ENCODE results near the gene CAMK2B. TPM values are rescaled to one million over a fixed set of nuclear protein-coding genes. Genes with fewer than 3 reads are reported as not detected.

CAMK2B gene
- total RNA-seq, 1 donor from 2014 or later, result 0.29 TPM

DNA sequence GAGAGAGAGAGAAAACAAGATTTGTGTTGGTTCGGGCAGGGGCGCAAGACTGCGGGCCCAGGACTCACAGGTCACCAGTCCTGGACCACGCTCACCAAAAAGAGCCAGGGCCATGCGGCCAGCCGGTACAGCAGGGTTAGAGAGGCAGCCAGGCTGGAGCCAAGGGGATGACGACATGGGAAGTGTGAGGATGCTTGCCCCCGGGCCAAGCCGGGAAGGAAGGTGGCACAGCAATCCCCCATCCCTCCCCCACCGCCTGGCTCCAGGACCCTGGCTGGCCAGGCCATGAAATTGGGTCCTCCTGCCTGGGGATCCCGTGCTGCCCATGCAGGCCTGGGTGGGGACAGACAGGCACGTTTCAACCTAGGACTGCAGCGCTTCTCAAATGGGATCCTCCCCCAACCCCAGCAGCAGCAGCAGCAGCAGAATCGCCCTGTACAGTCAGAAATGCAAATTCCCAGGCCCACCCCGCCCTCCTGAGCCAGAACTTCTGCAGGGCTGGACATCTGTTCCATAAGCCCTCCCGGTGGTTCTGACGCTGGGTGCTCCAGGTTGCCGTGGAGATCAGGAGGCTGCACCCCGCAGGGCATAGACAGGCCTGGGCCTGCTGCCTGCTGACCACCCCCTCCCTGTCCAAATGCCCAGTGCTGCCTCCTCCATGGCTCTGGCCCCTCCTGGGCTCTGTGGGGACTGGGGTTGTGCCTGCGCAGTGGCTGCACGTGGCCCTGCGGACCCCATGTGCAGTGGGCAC, 89.6 kb downstream of the CAMK2B start:
- DNase-seq (ENCODE audit: extremely low read depth, low read depth, low spot score), result no peak

DNA sequence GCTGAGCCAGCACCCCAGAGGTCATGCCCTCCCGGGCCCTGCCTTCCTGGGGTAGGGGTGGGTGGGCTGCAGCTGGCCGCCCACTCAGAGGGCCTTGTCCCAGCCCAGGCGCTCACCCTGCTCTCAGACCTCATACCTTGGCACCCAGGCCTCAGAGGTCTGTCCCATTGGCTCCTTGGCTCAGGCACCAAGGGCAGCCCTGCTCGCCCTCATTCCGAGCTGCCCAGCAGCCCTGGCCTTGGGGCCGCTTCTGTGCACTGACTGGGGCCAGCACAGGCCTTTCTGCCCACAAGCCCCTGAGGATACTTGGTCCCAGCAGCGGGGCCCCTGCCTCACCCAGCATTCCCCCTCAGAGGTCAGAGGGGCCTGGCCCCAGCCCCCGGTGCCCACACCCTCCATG, 90.3 kb downstream of the CAMK2B start:
- no peak for DNase-seq (ENCODE audit: extremely low read depth, low read depth, low spot score)

GRCh38 chr7:44232901-44233715, 92.3 kb downstream of the CAMK2B start:
- DNase-seq (ENCODE audit: extremely low read depth, low read depth, low spot score), result no peak

DNA sequence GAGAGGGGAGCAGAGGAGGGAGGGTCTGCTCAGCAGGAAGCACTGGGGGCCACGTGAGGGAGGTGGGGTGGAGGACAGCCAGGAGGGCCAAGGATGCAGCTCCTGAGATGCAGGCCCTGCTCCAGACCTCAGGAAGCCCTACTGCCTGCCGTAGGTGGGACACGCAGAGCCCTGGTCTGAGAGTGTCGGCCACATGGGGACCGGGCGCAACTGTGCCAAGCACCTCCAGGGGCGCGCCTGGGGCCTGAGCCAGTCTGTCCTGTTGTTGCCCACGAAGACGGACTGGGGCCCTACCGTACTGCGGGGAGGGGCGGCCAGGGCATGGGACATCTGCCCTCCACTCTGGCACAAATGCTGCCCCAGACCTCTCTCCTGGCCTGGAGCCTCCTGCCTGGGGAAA, 93.0 kb downstream of the CAMK2B start:
- no peak for DNase-seq (ENCODE audit: extremely low read depth, low read depth, low spot score)

DNA sequence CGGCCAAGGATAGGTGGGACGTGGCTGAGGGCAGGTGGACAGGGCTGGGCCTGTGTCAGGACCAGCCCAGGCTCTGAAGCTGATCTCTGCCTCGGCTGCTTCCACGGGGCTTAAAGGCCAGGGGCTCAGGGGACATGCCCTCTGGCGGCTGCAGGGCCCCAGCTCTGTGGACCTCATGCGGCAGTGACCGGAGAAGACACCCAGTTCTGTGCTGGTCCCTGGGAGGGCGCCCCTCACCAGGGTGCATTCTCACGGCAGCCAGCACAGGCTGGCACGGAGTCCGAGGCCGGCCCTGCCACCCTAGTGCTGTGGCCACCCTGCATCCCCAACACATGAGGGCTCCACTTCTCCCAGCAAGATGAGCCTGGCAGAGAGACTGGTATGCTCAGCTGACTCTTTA, 94.3 kb downstream of the CAMK2B start:
- DNase-seq (ENCODE audit: extremely low read depth, low read depth, low spot score), result no peak

DNA sequence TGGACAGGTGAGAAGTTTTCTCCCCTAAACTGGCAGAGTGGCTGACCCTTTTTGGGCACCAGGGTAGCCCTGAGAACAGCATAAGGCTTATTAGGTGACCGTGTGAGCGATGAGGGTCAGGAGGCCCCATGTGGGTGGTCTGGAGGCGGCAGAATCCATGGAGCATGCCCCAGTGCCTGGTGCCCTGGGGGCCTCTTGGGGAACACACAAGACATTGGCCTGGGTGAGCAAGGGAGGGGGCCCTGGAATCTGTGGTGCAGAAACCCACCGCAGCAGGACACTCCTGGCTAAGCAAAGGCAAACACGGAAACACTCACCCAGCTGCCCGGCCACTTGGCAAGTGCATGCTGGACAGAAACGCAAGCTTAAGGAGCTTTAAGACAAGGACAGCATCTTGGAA, 95.1 kb downstream of the CAMK2B start:
- DNase-seq (ENCODE audit: extremely low read depth, low read depth, low spot score), result no peak

DNA sequence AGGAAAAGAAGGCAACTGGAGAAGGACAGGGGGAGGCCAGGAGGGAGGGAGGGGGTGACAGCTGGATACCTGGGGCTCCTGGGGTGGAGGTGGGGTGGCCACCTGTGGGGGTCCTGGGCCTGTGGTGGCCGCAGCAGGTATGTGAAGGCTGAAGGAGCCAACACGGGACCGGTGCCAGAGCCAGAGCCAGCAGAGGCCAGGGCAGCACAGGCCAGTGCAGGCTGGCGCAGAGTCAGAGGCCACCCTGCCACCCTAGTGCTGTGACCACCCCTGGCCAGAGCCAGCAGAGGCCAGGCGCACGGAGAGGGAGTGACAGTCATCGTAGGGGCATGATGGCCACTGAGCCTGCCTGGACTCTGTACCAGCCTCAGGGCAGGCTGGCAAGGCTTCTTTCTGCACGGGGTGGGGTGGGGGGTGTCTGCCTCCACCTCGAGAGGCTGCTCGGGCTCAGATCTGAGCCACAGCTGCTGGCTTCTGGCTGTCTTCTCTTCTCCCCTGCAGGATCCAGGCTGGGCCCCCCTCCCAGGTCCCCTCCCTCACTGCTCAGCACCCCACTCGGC, 95.8 kb downstream of the CAMK2B start:
- no peak for DNase-seq (ENCODE audit: extremely low read depth, low read depth, low spot score)

- DNase-seq (ENCODE audit: extremely low read depth, low read depth, low spot score), result no peak
Measured at GRCh38 chr7:44228571-44229350, 96.6 kb downstream of the CAMK2B start.

DNA sequence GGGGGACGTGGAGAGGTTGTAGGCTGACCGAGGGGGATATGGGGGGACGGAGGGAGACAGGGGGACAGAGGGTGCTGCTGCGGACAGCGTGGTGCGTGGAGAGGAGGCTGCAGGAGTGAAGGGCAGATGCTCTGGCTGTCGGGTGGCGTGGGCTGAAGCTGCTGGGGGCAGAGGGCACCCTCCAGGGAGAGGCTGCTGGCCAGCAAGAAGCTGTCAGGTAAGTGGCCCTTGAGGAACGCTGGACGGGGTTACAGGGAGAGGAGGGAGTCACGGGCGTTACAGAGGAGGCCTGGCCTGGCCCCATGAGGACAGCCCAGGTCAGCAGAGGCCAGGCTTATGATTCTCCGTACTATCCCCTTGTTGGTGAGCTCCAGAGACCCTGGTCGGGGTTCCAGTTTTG, 97.5 kb downstream of the CAMK2B start:
- no peak for DNase-seq (ENCODE audit: extremely low read depth, low read depth, low spot score)

DNA sequence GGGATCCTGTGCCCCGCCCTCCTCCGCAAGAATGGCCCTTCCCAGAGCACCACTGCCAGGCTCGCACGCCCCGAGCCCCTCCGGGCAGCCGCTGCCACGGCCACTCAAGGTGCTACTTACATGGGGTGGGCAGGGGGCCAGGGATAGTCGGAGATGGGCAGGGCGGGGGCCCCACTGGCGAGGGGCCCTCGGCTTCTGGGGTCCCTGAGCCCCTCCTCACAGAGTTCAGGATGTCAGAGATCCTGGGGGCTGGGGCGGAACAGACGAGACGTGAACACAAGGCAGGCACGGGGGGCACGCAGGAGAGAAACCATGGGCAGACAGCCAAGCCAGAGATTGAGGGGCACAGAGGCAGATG, 99.0 kb downstream of the CAMK2B start:
- DNase-seq (ENCODE audit: extremely low read depth, low read depth, low spot score), result no peak

DNA sequence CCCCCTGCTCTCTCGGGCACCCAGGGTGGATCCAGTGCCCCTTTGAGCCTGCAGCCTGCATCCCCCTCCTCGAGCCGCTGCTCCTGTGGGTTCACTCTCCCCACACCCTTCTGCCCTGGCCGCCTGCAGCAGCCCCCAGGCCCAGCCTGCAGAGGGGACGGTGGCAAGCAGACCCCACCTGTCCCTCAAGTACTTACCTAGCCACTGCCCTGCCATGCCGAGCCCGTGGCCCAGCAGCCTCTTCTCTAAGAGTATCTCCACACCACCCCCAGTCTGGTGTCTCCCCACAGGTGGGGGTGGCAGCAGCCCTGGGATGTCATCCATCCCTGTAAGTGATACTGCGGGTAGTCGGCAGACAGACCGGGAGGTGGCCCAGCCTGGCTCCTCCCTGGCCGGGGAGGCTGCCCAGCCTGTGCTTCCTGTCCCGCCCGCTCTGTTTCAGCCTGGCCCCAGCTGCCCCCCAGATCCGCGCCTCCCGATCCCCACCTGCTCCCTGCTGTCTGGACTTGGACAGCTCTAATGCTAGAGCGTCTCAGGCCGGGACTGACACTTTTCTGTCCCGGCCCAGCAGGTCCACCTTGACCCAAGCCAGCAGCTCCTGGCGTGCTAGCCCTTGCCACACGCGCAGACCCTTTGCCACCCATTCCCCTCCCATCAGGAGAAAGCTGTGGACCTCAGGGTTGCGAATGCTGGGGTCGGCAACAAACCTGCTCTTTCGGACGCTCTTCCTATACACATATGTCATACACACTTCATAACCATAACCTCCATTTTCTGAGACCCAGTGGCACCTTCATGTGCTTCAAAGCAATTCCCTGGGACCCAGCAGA, 99.6 kb downstream of the CAMK2B start:
- no peak for DNase-seq (ENCODE audit: extremely low read depth, low read depth, low spot score)

DNA sequence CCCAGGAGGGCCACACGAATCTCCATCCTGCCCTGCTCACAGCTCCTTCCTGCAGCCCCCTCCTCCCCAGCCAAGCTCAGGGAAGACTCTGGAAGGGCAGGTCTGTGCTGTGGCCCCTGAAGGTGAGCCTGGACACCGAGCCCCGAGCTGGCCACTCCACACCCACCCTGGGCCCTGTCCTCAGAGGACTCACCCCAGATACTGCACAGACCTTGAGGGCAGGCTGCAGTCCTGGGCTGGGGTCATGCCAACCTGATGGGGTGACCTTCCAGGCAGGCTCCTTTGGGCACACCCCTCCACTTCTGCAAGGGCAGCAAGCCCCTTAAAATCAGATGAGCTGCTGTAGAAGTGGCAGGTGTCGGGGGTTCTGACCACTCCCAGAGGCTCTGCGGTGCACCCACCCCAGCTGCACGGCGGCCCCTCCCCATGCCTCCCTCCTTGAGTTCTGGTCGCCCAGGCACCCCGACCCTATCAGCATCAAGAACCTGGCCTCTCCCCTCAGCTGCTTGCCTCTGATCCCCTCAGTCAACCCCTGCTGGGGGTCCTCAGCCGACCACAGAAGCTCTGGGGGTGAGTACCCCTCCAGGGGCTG, 100.3 kb downstream of the CAMK2B start:
- no peak for DNase-seq (ENCODE audit: extremely low read depth, low read depth, low spot score)

DNA sequence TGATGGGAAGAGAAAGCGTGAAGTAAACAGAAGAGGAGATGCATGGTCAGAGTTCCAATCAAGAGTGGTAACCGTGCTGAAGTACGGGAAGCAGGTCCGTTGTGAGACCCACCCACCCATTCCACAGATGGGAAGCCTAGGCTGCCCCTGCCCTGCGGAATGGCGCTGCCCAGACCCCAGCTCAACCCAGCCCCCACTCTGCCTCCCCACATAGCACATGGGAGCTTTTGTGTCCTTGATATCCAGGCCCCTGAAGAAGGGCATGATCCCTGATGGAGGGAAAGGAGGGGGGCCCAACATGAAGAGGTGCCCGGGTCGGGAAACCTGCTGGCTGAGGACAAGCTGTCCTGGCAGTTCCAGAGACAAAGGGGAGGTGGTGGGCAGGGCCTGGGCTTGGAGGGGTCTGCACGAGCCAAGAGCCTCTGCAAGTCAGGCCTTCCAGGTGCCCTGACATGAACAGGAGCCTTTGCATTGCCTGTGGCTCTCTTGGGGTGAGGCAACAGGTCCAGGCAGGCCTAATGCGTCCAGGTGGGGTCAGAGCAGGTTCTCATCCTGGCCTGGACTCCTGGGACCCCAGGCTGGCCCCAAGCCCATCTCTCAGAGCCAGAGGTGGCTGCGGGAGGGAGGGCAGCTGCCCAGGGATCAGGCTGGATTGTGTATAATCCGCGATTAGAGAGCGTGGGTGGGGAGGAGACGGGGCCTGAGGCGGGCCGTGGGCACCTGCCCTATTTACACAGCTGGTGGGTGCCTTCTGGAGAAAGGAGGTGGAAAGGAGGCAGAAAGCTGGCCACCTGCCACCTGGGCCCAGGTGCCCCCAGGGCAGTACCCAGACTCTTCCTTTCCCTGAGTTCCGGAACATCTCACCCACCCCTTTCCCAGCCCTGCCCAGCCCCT, 101.1 kb downstream of the CAMK2B start:
- no peak for DNase-seq (ENCODE audit: extremely low read depth, low read depth, low spot score)

DNA sequence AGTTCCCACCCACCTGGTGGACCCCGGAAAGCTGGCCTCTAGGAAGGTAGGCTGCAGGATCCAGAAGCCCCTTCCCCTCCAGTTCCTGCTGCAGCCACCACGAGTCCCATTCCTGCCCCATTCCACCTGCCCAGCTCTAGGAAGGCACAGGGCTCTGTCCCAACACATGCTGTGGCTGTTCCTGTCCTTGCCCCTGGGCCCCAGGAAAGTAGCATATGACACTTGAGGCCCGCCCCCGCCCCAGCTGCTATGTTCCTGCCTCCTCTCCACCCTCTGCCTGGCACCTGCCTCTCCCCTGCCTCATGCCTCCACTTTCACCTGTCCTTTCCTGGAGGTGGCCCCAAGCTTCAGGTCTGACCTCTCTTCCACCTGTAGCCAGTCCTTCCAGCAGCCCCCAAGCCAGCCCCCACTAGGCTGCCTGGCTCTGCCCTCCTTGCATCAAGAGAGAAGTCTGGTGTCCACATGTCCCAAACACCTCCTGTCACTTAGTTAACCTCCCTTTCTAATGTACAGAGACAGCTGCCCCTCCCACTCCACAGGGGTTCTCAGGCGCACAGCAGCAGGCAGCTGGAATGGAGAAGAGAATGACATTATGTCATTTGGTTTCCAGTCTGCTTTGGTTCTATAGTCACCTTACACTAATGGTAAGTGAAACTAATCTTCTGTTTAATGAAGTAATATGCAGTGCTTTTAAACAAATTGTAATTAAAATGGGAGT, 101.9 kb downstream of the CAMK2B start:
- DNase-seq (ENCODE audit: extremely low read depth, low read depth, low spot score), result no peak

GRCh38 chr7:44222776-44223261, 102.6 kb downstream of the CAMK2B start:
- DNase-seq (ENCODE audit: extremely low read depth, low read depth, low spot score), result no peak

- no peak for DNase-seq (ENCODE audit: extremely low read depth, low read depth, low spot score)
Measured at GRCh38 chr7:44222074-44222473, 103.3 kb downstream of the CAMK2B start.

DNA sequence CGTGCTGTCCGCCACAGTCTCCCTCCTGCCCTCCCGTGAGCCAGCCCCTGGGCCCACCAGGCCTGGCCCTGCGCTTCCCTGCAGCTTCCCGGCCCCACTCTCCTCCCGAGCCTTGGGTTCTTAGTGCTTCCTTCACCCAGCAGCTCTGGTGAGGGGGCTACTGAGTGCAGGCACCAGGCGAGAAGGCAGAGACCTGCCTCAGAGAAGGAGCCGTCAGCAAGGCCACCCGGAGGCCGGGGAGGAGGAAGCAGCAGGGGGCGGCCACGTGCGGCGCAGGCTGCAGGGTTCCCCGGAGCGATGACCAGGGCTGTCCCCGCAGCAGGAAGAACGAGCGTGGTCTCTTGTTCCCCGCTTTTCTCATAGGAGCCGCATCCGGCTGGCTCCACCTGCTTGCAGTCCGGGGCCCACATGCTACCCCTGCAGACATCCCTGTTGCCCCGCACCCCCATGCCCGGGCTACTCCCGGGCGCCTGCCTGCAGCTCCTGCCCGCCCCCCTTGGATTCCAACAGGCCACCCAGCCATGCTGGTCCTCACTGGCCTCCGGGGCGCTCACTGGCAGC, 104.1 kb downstream of the CAMK2B start:
- DNase-seq (ENCODE audit: extremely low read depth, low read depth, low spot score), result no peak
